ENCODE measurements around the gene SMIM11.
A peak's percentile ranks its signal among the peaks of the same experiment; 100 is the strongest.
"Not testable (repeated sequence)": the region's sequence is repeated elsewhere in the genome, so short reads cannot be mapped to it uniquely, and the experiment has no call there.

Gene SMIM11, protein sequence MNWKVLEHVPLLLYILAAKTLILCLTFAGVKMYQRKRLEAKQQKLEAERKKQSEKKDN

DNA sequence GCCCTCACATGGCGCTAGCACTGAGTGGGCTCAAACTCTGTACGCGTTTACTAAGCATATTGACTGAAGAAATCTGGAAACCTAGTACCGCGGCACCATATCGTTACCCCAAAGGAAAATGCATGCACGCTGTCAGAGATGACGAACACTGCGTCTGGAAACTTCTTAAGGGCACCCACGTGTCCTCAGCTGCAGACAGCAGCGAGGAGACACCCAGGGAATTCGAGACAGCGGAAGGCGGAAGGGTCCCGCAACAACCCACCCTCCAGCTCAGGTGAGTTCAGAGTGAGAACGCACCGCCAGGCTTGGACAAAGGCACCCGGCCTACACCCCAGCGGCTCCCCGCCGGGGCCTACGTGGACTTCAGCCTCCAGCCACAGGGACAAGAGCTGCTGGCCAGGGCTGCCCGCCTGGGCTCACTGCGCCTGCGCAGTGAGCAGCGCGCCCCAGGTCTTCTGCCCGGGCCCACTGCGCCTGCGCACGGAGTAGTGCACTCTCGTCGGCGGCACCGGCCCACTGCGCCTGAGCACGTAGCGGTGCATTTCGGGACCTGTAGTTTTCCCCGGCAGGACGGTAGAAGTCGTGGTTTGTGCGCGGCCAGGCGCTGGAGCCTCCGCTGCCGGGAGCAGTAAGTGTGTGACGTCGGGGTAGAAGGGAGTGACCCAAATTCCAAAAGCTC lies at the start of gene SMIM11:
SMIM11 (plus strand) TSS at position 568 of the 679 bp plus-strand sequence. CDS start 3,998 bp downstream, outside the sequence.
- H3K27ac Mint-ChIP-seq, CTCF ChIA-PET, H3K4me1 Mint-ChIP-seq: not testable (repeated sequence)

DNA sequence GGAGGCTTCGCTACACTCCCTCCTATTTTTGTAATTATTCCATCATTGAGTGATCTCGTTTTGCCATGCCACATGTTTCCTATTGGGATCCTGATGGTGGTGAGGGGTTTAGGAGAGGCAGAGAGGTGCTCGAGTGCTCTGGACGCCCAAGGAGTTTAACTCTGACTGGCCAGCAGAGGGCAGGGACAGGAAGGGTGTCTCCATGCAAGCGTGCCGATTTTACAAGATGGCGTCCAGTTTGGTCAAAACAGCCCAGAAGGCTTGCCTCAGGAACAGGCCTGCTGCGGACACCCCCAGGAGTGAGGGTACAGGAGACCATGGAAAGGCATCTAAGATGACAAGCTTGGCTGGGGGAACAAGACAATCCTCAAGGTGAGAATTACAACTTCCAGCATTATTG lies 45.3 kb upstream of the SMIM11 start:
- no peak overlapping the region for H3K4me3 Mint-ChIP-seq
- no peak for DNase-seq
- H3K36me3 Mint-ChIP-seq: no peaks in the 10 kb centered on the region
- no peaks in the 10 kb centered on the region for H3K4me1 Mint-ChIP-seq
- no peak overlapping the region for H3K27ac Mint-ChIP-seq
- CTCF ChIA-PET: no interaction called here
- H3K9me3 Mint-ChIP-seq: no peaks in the 10 kb centered on the region
- H3K27me3 Mint-ChIP-seq: peaks cover 13% of the 10 kb centered on the region

More for the DNA sequence above, at the start of gene SMIM11:
- not testable (repeated sequence) for DNase-seq, H3K27me3 Mint-ChIP-seq, H3K9me3 Mint-ChIP-seq, H3K4me3 Mint-ChIP-seq, H3K36me3 Mint-ChIP-seq

DNA sequence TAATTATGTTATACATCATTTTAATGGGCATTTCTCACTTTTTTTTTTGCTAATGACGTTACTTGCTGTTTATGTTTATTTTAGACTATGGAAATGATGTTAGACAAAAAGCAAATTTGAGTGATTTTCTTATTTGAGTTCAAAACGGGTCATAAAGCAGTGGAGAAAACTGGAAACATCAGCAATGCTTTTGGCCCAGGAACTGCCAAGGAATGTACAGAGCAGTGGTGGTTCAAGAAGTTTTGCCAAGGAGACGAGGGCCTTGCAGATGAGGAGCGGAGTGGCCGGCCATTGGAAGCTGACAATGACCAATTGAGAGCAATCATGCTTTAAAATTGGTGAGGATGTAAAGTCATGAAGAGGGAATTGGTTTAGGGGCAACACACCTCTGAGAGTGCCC lies 43.6 kb upstream of the SMIM11 start:
- H3K27me3 Mint-ChIP-seq: peaks cover 13% of the 10 kb centered on the region
- CTCF ChIA-PET: interaction anchor here (1.2 kb wide), 1 partner anchor 13 kb away, joined by 3 read pairs; no protein-coding TSS in a partner anchor
- no peaks in the 10 kb centered on the region for H3K4me1 Mint-ChIP-seq
- H3K9me3 Mint-ChIP-seq: no peaks in the 10 kb centered on the region
- no peak for DNase-seq
- no peak overlapping the region for H3K27ac Mint-ChIP-seq
- no peaks in the 10 kb centered on the region for H3K36me3 Mint-ChIP-seq
- no peak overlapping the region for H3K4me3 Mint-ChIP-seq

DNA sequence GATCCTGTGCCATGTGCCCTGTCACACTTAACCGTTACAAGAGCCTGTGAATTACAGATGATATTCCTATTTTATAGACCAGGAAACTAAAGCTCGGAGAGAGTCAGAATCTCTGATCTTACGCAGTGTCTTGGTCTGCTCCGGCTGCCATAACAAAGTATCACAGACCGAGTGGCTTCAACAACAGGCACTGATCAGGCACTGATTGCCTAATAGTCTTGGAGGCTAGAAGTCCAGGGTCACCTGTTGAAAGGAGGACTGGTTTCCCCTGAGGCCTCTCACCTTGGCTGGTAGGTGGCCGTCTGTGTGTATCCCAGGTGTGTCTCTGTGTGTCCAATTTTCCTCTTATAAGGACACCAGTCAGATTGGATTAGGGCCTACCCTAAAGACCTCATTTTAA lies 43.0 kb upstream of the SMIM11 start:
- Mint-ChIP-seq H3K9me3 (no peaks in the 10 kb centered on the region), H3K4me1 (no peaks in the 10 kb centered on the region), H3K27me3 (peaks cover 9% of the 10 kb centered on the region), H3K4me3 (no peak overlapping the region), H3K36me3 (no peaks in the 10 kb centered on the region), H3K27ac (no peak overlapping the region)
- no peak for DNase-seq
- CTCF ChIA-PET: interaction anchor here (1.1 to 1.3 kb wide), 2 partner anchors 16 to 408 kb away, joined by 3 read pairs; no protein-coding TSS in a partner anchor

DNA sequence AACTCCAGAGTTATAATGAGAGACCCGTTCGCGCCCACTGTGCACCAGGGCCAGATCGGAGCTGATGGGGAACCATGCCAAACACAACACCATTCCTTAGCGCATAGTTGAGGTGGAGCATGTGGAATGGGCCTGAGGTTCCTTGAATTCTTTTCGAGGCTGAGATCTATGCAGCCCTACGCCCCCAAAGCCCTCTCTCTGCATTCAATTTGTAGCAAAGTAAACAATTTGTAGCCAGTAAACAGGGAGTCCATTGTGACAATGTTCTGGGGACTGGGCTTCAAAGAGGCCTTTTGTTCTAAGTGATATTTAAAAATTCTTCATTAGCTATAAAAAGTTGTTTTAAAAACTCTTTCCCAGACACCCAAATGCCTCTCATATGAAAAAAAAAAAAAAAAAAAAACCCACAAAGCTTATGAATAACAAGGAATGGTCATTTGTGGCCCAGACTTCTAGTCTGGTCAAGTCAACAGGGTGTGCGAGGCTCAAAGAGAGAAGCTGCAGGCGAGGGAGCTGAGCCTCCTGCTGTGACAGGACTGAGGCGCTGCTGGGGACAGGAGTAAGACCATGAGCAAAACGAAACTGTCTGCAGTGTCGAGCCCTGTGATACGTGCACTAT lies 42.1 kb upstream of the SMIM11 start:
- CTCF ChIA-PET: interaction anchor here (0.6 to 1.3 kb wide), 4 partner anchors 10 to 409 kb away, joined by 3 read pairs; no protein-coding TSS in a partner anchor

DNA sequence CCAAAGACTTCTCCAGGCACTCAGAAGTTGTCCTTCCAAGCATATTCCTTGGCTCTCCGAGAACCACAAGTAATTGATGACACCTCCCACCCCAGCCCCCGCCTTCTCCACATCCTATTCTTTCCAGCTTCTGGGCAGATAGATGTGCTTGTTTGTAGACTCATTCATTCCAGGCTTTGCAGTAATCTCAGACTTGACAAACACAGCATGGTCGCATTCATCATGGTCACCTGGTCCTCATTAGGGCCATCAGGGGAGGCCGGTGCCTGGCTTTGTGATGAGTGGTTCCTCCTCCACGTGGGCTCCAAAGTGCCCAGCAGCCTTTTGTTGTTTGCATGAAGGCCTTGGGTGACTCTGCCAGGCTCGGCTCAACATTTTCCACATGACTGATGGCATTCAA lies 40.0 kb upstream of the SMIM11 start:
- no peaks in the 10 kb centered on the region for H3K36me3 Mint-ChIP-seq
- no peak overlapping the region for H3K27ac Mint-ChIP-seq
- H3K9me3 Mint-ChIP-seq: no peaks in the 10 kb centered on the region
- DNase-seq: no peak
- CTCF ChIA-PET: interaction anchor here (1.5 kb wide), 2 partner anchors 12 to 28 kb away, joined by 3 to 6 read pairs; no protein-coding TSS in a partner anchor
- H3K4me3 Mint-ChIP-seq: no peak overlapping the region
- peaks cover 15% of the 10 kb centered on the region for H3K27me3 Mint-ChIP-seq
- H3K4me1 Mint-ChIP-seq: no peaks in the 10 kb centered on the region

More for the DNA sequence above, 42.1 kb upstream of the SMIM11 start:
- no peak for DNase-seq
- peaks cover 15% of the 10 kb centered on the region for H3K27me3 Mint-ChIP-seq
- no peak overlapping the region for H3K4me3 Mint-ChIP-seq
- no peak overlapping the region for H3K27ac Mint-ChIP-seq
- H3K4me1 Mint-ChIP-seq: no peaks in the 10 kb centered on the region
- H3K36me3 Mint-ChIP-seq: no peaks in the 10 kb centered on the region
- no peaks in the 10 kb centered on the region for H3K9me3 Mint-ChIP-seq

DNA sequence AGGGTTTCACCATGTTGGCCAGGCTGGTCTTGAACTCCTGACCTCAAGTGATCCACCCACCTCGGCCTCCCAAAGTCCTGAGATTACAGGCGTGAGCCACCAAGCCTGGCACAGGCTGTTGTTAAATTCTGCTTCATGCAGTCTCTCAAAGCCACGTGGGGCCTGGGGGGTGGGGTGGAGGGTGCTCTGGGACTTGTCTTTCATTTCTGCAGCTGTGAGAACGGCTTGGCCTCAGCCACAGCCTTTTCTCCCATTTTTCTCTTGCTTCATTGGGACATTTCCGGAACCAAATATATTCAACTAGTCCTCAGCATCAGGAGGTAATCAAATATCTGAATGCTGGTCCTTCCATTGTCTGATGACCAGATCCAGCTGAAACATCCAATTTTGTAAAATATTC lies 39.1 kb upstream of the SMIM11 start:
- no peak overlapping the region for H3K4me3 Mint-ChIP-seq
- H3K9me3 Mint-ChIP-seq: no peaks in the 10 kb centered on the region
- H3K27me3 Mint-ChIP-seq: peaks cover 10% of the 10 kb centered on the region
- CTCF ChIA-PET: interaction anchor here (0.6 to 1.5 kb wide), 2 partner anchors 11 to 415 kb away, joined by 5 to 6 read pairs; no protein-coding TSS in a partner anchor
- H3K36me3 Mint-ChIP-seq: no peaks in the 10 kb centered on the region
- H3K4me1 Mint-ChIP-seq: no peaks in the 10 kb centered on the region
- DNase-seq: no peak
- H3K27ac Mint-ChIP-seq: no peak overlapping the region

DNA sequence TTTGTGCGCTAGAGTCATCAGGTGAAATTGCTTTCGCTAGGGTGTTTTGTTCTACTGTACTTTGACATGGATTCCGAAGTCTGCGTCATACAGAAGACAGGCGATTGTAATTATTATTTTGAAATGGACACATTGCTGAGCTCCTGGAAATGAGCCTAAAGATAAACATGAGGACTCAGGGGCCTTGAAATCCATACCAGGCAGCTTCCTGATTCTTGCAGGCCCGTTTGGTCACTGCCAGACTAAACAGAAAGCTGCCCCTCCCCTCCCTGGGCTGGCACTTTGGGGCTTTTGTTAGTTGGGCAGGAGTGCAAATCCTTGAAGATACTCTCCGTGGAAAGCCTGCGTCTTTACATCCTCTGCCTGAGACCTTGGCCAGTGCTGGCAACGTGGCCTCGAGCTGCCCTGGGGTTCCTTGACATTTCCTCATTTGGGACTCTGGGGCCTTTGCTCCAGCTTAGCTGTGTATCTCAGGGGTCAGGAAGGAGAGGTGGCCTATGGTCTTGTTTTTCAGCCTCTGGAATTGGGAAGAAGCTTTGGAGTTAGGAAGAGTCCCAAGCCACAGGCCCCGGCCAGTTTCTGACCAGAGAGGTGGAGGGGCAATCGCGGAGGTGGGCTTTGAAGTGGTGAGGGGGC lies 38.4 kb upstream of the SMIM11 start:
- H3K27me3 Mint-ChIP-seq: peaks cover 10% of the 10 kb centered on the region
- no peak overlapping the region for H3K4me3 Mint-ChIP-seq
- no peak overlapping the region for H3K27ac Mint-ChIP-seq
- no peaks in the 10 kb centered on the region for H3K9me3 Mint-ChIP-seq
- H3K36me3 Mint-ChIP-seq: no peaks in the 10 kb centered on the region
- H3K4me1 Mint-ChIP-seq: no peaks in the 10 kb centered on the region
- no peak for DNase-seq
- CTCF ChIA-PET: interaction anchor here (1.5 kb wide), 1 partner anchor 11 kb away, joined by 6 read pairs; no protein-coding TSS in a partner anchor

DNA sequence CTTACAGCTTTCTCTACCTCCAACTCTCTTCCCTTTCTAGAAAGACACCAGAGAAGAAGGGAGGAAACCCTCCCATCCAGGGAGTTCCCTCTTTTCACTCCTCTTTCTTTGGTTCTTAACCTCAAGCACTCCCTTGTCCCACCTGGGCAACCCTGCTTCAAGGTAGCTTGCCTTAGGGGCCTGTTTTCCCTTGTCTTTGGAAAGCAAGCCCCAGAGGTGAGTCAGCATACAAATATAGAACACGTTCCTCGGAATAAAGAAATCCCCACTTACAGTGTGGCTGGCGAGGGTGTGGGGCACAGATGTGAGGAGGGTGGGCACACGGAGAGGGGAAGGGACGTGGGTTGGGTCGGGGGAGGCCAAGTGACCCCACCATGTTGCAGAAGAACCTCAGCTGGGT lies 37.6 kb upstream of the SMIM11 start:
- Mint-ChIP-seq H3K27me3 (peaks cover 10% of the 10 kb centered on the region), H3K4me3 (no peak overlapping the region), H3K9me3 (no peaks in the 10 kb centered on the region), H3K4me1 (no peaks in the 10 kb centered on the region), H3K36me3 (no peaks in the 10 kb centered on the region), H3K27ac (peak overlapping the region; percentile 55)
- CTCF ChIA-PET: no interaction called here
- no peak for DNase-seq

DNA sequence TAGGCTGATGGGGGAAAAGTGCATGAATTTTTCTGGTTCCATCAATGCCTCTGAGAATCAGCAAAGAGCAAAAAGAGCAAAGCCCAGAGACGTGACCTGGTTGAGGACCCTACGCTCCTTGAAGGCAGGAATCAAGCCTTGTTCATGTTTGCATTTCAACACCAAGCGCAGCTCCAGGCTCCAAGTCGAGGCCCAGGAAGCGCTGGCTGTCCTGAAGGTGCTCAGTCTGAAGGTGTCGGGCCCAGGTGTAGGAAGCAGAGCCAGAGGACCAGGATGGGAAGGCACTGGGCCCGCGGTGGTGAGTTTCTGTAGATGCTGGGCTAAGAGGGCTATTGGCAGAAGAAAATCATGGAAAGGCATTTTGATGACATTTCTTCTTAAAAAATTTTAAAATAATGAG lies 37.1 kb upstream of the SMIM11 start:
- H3K27ac Mint-ChIP-seq: no peak overlapping the region
- no peaks in the 10 kb centered on the region for H3K4me1 Mint-ChIP-seq
- DNase-seq: no peak
- peaks cover 10% of the 10 kb centered on the region for H3K27me3 Mint-ChIP-seq
- H3K36me3 Mint-ChIP-seq: no peaks in the 10 kb centered on the region
- no peak overlapping the region for H3K4me3 Mint-ChIP-seq
- CTCF ChIA-PET: interaction anchor here (1.8 kb wide), 1 partner anchor 9 kb away, joined by 5 read pairs; no protein-coding TSS in a partner anchor
- H3K9me3 Mint-ChIP-seq: no peaks in the 10 kb centered on the region

DNA sequence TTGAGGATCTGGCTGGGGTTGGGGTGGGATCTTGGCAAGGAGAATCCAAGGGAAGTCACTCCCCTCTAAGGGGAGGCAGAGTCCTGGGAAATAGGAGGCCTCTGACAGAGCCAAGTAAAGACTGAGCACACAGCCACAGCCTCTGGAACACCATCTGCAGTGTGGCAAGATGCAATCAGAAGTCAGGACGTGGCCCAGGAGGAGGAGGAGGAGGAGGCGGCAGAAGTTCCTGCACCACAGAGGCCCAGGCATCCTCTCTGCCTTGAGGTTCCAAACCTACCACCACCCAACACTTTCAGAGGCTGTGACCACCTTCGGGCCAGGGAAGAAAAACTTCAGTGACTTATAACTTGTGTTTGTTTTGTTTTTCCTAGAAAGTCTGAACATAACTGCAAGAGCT lies 35.2 kb upstream of the SMIM11 start:
- no peaks in the 10 kb centered on the region for H3K36me3 Mint-ChIP-seq
- CTCF ChIA-PET: no interaction called here
- H3K4me1 Mint-ChIP-seq: no peaks in the 10 kb centered on the region

DNA sequence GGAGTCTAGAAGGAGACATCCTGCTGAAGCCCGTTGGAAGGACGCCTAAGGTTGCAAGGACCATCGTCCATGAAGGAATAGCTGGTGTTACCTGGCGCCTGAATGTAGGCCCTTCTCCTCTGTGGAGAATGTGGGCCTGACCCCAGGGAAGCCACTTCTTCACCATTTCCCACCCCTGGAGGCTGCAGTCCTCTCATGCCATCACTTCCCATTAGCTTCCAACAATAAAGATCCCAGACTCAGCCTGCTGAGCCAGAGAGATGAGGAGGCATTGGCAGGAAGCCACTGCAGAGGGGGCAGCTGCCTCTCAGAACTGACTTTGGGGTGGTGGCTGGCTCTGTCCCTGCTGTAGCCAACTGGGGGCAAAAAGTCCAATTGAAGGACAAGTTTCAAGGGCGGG lies 32.8 kb upstream of the SMIM11 start:
- Mint-ChIP-seq H3K27me3 (peaks cover 26% of the 10 kb centered on the region), H3K4me3 (no peak overlapping the region), H3K4me1 (no peaks in the 10 kb centered on the region), H3K27ac (no peak overlapping the region), H3K9me3 (no peaks in the 10 kb centered on the region), H3K36me3 (no peaks in the 10 kb centered on the region)
- DNase-seq: no peak
- CTCF ChIA-PET: no interaction called here

More for the DNA sequence above, 35.2 kb upstream of the SMIM11 start:
- Mint-ChIP-seq H3K27me3 (peaks cover 10% of the 10 kb centered on the region), H3K27ac (no peak overlapping the region), H3K9me3 (no peaks in the 10 kb centered on the region), H3K4me3 (no peak overlapping the region)
- DNase-seq: no peak

DNA sequence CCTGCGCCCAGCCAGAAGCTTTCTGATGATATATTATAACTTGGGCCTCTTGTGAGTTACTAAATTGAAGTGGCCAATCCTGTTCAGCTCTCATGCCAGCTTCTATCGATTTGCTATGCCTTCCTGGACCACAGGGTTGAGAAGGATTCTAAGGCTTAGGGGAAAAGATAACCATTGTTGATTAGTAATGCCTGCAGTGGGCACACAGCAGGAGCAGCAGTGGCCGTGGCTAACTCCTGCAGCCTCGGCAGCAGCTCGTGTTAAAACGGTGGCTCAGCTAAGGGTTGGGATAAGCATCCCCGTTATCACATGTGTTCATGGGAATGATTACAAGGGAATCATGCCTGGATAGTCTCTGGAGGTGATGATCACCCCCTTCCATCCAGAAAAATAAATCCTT lies 32.0 kb upstream of the SMIM11 start:
- H3K36me3 Mint-ChIP-seq: no peaks in the 10 kb centered on the region
- CTCF ChIA-PET: interaction anchor here (0.6 to 1.2 kb wide), 3 partner anchors 10 to 420 kb away, joined by 3 to 8 read pairs (median 3); no protein-coding TSS in a partner anchor

DNA sequence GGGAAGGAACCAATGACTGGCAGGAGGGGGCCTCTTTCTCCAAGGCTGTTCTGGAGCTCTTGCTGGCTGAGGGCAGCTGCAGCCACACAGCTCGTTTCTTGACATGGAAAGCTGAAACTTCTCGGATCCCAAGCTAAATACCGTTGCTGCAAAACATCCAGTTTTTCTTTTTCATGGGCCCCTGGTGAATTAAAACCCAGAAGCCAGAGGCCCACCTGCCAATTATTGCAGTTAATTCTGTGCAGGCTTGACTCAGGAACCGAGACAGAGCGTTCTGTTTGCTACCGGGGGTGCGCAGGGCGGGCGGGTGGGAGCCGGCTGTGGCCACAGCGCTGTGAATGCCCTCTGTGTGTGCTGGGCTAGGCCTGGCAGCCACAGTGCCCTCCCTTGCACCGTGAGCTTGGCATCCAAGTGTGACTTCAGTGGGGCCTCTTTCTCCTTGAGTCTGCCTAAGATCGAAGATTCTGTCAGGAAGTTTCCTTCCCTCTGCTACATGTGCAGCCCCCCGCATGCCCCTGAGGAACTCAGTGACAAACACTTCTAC lies 31.4 kb upstream of the SMIM11 start:
- CTCF ChIA-PET: interaction anchor here (0.6 to 1.2 kb wide), 3 partner anchors 10 to 420 kb away, joined by 3 to 8 read pairs (median 3); no protein-coding TSS in a partner anchor
- Mint-ChIP-seq H3K36me3 (no peaks in the 10 kb centered on the region), H3K4me1 (peaks cover 4% of the 10 kb centered on the region), H3K27me3 (peaks cover 24% of the 10 kb centered on the region), H3K4me3 (no peak overlapping the region), H3K9me3 (no peaks in the 10 kb centered on the region), H3K27ac (no peak overlapping the region)
- DNase-seq: no peak

More for the DNA sequence above, 32.0 kb upstream of the SMIM11 start:
- peaks cover 24% of the 10 kb centered on the region for H3K27me3 Mint-ChIP-seq
- DNase-seq: no peak
- peaks cover 4% of the 10 kb centered on the region for H3K4me1 Mint-ChIP-seq
- no peaks in the 10 kb centered on the region for H3K9me3 Mint-ChIP-seq
- H3K27ac Mint-ChIP-seq: no peak overlapping the region
- no peak overlapping the region for H3K4me3 Mint-ChIP-seq

Data from activated naive CD4-positive, alpha-beta T cell treated with anti-CD3 and anti-CD28 coated beads, Interleukin-2, amount 10 ng/mL, durations not matched to agents 7 days and 5 days (primary cell).